HepG2 (cell line): Measurements from ENCODE around the gene SPDYE4. TPM values are rescaled to one million over a fixed set of nuclear protein-coding genes. Genes with fewer than 3 reads are reported as not detected.

ENCODE experiments used
- BCL6 ChIP-seq: IDR thresholded peaks from 2 replicates; pipeline ENCODE4 v1.6.1; 2016; ENCODE audit warnings: missing genetic modification reagents, missing compliant biosample characterization
- BRCA1 ChIP-seq: sonication (generic); formaldehyde crosslinking; IDR thresholded peaks from 2 replicates; pipeline ENCODE4 v1.4.0; 2020; ENCODE audit warnings: missing genetic modification reagents
- GATAD2A ChIP-seq: IDR thresholded peaks from 2 replicates; pipeline ENCODE4 v1.6.1; 2016
- HDAC1 ChIP-seq: sonication (generic); formaldehyde crosslinking; IDR thresholded peaks from 2 replicates; pipeline ENCODE4 v1.5.1; 2020; ENCODE audit warnings: mild to moderate bottlenecking, missing genetic modification reagents
- HHEX ChIP-seq: IDR thresholded peaks from 2 replicates; pipeline ENCODE4 v1.6.1; 2016; ENCODE audit warnings: control low read depth
- NKX3-1 ChIP-seq: sonication (generic); formaldehyde crosslinking; IDR thresholded peaks from 2 replicates; pipeline ENCODE4 v1.5.0; 2020; ENCODE audit warnings: missing genetic modification reagents
- ONECUT2 ChIP-seq: sonication (generic); formaldehyde crosslinking; IDR thresholded peaks from 2 replicates; pipeline ENCODE4 v1.4.0; 2020; ENCODE audit warnings: missing genetic modification reagents
- PATZ1 ChIP-seq: sonication (generic); formaldehyde crosslinking; IDR thresholded peaks from 2 replicates; pipeline ENCODE4 v1.4.0; 2020; ENCODE audit warnings: missing genetic modification reagents
- PITX1 ChIP-seq: sonication (generic); formaldehyde crosslinking; IDR thresholded peaks from 2 replicates; pipeline ENCODE4 v1.5.1; 2020; ENCODE audit warnings: mild to moderate bottlenecking, missing genetic modification reagents
- SOX13 ChIP-seq, 3 experiments: fragments of 450-650 bp in 1 of 3; sonication (generic) in 1 of 3; formaldehyde crosslinking in 1 of 3; IDR thresholded peaks in 2 of 3; conservative IDR thresholded peaks in 1 of 3; 2 replicates each; pipeline versions ENCODE4 v1.5.0 to v1.6.1; 2016 to 2020; ENCODE audit warnings: antibody characterized with exemption in 1 of 3, mild to moderate bottlenecking in 1 of 3, missing compliant biosample characterization in 1 of 3, missing genetic modification reagents in 1 of 3, moderate library complexity in 1 of 3
- TEAD3 ChIP-seq: optimal IDR thresholded peaks from 2 replicates; pipeline ENCODE3; 2016; ENCODE audit warnings: borderline replicate concordance
- ZNF674 ChIP-seq: sonication (generic); formaldehyde crosslinking; IDR thresholded peaks from 2 replicates; pipeline ENCODE4 v1.5.0; 2020; ENCODE audit warnings: low read depth, mild to moderate bottlenecking, missing genetic modification reagents
- polyA plus RNA-seq, 8 experiments: library from polyadenylated mRNA; depleted of rRNA in 3 of 8; stranded (reverse) in 7 of 8; unstranded in 1 of 8; fragments of >200 nt; fragmentation: Illumina TruSeq in 4 of 8; extraction: Trizol in 4 of 8; gene quantifications; 2 replicates each; pipeline versions ENCODE4 v1.2.1 to v1.2.3, GENCODE V29; 2011 to 2016; ENCODE audit warnings: low read depth in 4 of 8, missing spikeins in 1 of 8, mixed read lengths in 1 of 8; ENCODE audit not compliant: insufficient read depth in 1 of 8
- total RNA-seq, 5 experiments: library from RNA; depleted of rRNA; stranded (reverse); fragments of >200 nt; fragmentation: Illumina TruSeq; extraction: Trizol; gene quantifications; 2 replicates each; pipeline ENCODE4 v1.2.3, GENCODE V29; 2016; ENCODE audit warnings: low read depth in 1 of 5
- TF ChIP-seq, protein P1 (sequence below): sonication (generic); formaldehyde crosslinking; IDR thresholded peaks from 2 replicates; pipeline ENCODE4 v1.5.1; 2020; ENCODE audit warnings: mild to moderate bottlenecking, missing genetic modification reagents, borderline replicate concordance
- TF ChIP-seq, protein P2 (sequence below): IDR thresholded peaks from 2 replicates; pipeline ENCODE4 v1.4.0; 2020; ENCODE audit warnings: mild to moderate bottlenecking, missing genetic modification reagents
- TF ChIP-seq, protein P3 (sequence below): sonication (generic); formaldehyde crosslinking; IDR thresholded peaks from 2 replicates; pipeline ENCODE4 v1.5.1; 2020; ENCODE audit warnings: mild to moderate bottlenecking, missing genetic modification reagents

SPDYE4 gene
- total and polyA plus RNA-seq, 2 of the 13 experiments (the other 11 are each of a cell fraction or from before 2014, with no cell fraction given): not detected

GRCh38 chr17:8788998-8789397, 30.7 kb upstream of the SPDYE4 start (continued):
- TF ChIP-seq, protein P1, sequence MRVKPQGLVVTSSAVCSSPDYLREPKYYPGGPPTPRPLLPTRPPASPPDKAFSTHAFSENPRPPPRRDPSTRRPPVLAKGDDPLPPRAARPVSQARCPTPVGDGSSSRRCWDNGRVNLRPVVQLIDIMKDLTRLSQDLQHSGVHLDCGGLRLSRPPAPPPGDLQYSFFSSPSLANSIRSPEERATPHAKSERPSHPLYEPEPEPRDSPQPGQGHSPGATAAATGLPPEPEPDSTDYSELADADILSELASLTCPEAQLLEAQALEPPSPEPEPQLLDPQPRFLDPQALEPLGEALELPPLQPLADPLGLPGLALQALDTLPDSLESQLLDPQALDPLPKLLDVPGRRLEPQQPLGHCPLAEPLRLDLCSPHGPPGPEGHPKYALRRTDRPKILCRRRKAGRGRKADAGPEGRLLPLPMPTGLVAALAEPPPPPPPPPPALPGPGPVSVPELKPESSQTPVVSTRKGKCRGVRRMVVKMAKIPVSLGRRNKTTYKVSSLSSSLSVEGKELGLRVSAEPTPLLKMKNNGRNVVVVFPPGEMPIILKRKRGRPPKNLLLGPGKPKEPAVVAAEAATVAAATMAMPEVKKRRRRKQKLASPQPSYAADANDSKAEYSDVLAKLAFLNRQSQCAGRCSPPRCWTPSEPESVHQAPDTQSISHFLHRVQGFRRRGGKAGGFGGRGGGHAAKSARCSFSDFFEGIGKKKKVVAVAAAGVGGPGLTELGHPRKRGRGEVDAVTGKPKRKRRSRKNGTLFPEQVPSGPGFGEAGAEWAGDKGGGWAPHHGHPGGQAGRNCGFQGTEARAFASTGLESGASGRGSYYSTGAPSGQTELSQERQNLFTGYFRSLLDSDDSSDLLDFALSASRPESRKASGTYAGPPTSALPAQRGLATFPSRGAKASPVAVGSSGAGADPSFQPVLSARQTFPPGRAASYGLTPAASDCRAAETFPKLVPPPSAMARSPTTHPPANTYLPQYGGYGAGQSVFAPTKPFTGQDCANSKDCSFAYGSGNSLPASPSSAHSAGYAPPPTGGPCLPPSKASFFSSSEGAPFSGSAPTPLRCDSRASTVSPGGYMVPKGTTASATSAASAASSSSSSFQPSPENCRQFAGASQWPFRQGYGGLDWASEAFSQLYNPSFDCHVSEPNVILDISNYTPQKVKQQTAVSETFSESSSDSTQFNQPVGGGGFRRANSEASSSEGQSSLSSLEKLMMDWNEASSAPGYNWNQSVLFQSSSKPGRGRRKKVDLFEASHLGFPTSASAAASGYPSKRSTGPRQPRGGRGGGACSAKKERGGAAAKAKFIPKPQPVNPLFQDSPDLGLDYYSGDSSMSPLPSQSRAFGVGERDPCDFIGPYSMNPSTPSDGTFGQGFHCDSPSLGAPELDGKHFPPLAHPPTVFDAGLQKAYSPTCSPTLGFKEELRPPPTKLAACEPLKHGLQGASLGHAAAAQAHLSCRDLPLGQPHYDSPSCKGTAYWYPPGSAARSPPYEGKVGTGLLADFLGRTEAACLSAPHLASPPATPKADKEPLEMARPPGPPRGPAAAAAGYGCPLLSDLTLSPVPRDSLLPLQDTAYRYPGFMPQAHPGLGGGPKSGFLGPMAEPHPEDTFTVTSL (CRISPR knock-in tag): peak; percentile 55; the same call in 1 of the 2 replicates
- peak; percentile 81 for TF ChIP-seq GATAD2A (CRISPR knock-in tag)
- peak; percentile 86 for TF ChIP-seq BCL6 (CRISPR knock-in tag)
- TF ChIP-seq NKX3-1 (CRISPR knock-in tag): peak; percentile 73; the same call in 1 of the 2 replicates
- TF ChIP-seq, protein P2, sequence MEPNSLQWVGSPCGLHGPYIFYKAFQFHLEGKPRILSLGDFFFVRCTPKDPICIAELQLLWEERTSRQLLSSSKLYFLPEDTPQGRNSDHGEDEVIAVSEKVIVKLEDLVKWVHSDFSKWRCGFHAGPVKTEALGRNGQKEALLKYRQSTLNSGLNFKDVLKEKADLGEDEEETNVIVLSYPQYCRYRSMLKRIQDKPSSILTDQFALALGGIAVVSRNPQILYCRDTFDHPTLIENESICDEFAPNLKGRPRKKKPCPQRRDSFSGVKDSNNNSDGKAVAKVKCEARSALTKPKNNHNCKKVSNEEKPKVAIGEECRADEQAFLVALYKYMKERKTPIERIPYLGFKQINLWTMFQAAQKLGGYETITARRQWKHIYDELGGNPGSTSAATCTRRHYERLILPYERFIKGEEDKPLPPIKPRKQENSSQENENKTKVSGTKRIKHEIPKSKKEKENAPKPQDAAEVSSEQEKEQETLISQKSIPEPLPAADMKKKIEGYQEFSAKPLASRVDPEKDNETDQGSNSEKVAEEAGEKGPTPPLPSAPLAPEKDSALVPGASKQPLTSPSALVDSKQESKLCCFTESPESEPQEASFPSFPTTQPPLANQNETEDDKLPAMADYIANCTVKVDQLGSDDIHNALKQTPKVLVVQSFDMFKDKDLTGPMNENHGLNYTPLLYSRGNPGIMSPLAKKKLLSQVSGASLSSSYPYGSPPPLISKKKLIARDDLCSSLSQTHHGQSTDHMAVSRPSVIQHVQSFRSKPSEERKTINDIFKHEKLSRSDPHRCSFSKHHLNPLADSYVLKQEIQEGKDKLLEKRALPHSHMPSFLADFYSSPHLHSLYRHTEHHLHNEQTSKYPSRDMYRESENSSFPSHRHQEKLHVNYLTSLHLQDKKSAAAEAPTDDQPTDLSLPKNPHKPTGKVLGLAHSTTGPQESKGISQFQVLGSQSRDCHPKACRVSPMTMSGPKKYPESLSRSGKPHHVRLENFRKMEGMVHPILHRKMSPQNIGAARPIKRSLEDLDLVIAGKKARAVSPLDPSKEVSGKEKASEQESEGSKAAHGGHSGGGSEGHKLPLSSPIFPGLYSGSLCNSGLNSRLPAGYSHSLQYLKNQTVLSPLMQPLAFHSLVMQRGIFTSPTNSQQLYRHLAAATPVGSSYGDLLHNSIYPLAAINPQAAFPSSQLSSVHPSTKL (CRISPR knock-in tag): peak; percentile 81
- TF ChIP-seq TEAD3: peak; percentile 80
- TF ChIP-seq ONECUT2 (CRISPR knock-in tag): no peak
- peak; percentile 72 for TF ChIP-seq HDAC1 (CRISPR knock-in tag)
- peak; percentile 45; the same call in 1 of the 2 replicates for TF ChIP-seq PITX1 (CRISPR knock-in tag)
- no peak for TF ChIP-seq ZNF674 (CRISPR knock-in tag)
- TF ChIP-seq SOX13 (IDR thresholded peaks at IDR 0.05): no peak
- TF ChIP-seq SOX13 (CRISPR knock-in tag; conservative IDR thresholded peaks at IDR 0.05 in 1 of 2, IDR thresholded peaks at IDR 0.05 in 1 of 2): peak in 1 of 2 experiments; percentile 59; a peak in 1 of 4 replicates
- TF ChIP-seq, protein P3, sequence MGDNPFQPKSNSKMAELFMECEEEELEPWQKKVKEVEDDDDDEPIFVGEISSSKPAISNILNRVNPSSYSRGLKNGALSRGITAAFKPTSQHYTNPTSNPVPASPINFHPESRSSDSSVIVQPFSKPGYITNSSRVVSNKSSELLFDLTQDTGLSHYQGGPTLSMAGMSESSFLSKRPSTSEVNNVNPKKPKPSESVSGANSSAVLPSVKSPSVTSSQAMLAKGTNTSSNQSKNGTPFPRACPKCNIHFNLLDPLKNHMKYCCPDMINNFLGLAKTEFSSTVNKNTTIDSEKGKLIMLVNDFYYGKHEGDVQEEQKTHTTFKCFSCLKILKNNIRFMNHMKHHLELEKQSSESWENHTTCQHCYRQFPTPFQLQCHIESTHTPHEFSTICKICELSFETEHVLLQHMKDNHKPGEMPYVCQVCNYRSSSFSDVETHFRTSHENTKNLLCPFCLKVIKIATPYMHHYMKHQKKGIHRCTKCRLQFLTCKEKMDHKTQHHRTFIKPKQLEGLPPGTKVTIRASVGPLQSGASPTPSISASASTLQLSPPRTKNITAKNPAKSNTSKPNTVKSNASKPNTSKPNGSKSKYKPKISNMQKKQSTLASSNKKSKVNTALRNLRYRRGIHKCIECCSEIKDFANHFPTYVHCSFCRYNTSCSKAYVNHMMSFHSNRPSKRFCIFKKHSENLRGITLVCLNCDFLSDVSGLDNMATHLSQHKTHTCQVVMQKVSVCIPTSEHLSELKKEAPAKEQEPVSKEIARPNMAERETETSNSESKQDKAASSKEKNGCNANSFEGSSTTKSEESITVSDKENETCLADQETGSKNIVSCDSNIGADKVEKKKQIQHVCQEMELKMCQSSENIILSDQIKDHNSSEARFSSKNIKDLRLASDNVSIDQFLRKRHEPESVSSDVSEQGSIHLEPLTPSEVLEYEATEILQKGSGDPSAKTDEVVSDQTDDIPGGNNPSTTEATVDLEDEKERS (CRISPR knock-in tag): no peak
- no peak for TF ChIP-seq PATZ1 (CRISPR knock-in tag)
- peak; percentile 99 for TF ChIP-seq HHEX (CRISPR knock-in tag)
- TF ChIP-seq BRCA1 (CRISPR knock-in tag): no peak
